HCT116 (cell line): ENCODE measurements around the gene VIPR1. TPM values are rescaled to one million over a fixed set of nuclear protein-coding genes. Genes with fewer than 3 reads are reported as not detected.

Source experiments
- ATAC-seq: fragments of 200-7000 bp; cut with Tn5 transposase; 2 replicates; pipeline ENCODE4 v1.9.1; 2020; ENCODE audit warnings: mild to moderate bottlenecking, moderate library complexity
- BruUV-seq: library from RNA; stranded (reverse); fragments of 400-500 nt; replicated peaks from 2 replicates; lab custom pipeline; 2021; lab: Mats Ljungman, UMichigan
- CTCF ChIA-PET: fragments of 300-600 bp; sonication (Branson Sonifier 250); formaldehyde crosslinking; loops from one replicate; lab custom pipeline; 2021; ENCODE audit warnings: antibody characterized with exemption; lab: Charles Lee
- POLR2A ChIA-PET: fragments of 300-600, 350-600 bp; sonication (Branson Sonifier 250); formaldehyde crosslinking; loops from one replicate; lab custom pipeline; 2021; ENCODE audit warnings: antibody characterized with exemption; lab: Charles Lee
- RAD21 ChIA-PET, 2 experiments: fragments of 300-600 bp; sonication (Branson Sonifier 250); formaldehyde crosslinking; loops; one replicate each; lab custom pipeline; 2023; ENCODE audit warnings: low total read pairs in 2 of 2; ENCODE audit not compliant: uncharacterized antibody in 2 of 2, unreplicated experiment in 2 of 2, low non-redundant PET in 1 of 2; lab: Charles Lee
- DNase-seq: peaks from one replicate; pipeline ENCODE4 v3.0.0-alpha.2; 2010; ENCODE audit warnings: low read depth, low spot score
- H2AFZ ChIP-seq: fragments of 200-600 bp; shearing (Covaris generic), sonication (generic); 2 replicates; pipeline ENCODE4 v1.6.1; 2017; ENCODE audit warnings: low read depth, mixed run types, mixed read lengths, antibody characterized with exemption, low read length; ENCODE audit not compliant: poor library complexity, severe bottlenecking
- H3K27ac ChIP-seq: 2 replicates; pipeline ENCODE4 v1.5.1; 2012; ENCODE audit warnings: low read depth, low read length
- H3K27me3 ChIP-seq: fragments of 200-600 bp; sonication (generic); 2 replicates; pipeline ENCODE4 v1.6.1; 2016; ENCODE audit warnings: mixed run types, low read length, mixed read lengths; ENCODE audit not compliant: insufficient read depth
- H3K36me3 ChIP-seq, 2 experiments: fragments of 200-500 bp in 1 of 2; fragments of 200-600 bp in 1 of 2; sonication (Bioruptor generic) in 1 of 2; sonication (generic) in 1 of 2; 2 replicates each; pipeline versions ENCODE4 v1.5.1 to v1.6.1; 2014 to 2016; ENCODE audit warnings: low read length in 2 of 2, inconsistent platforms in 1 of 2, mixed read lengths in 1 of 2, mixed run types in 1 of 2; ENCODE audit not compliant: insufficient read depth in 2 of 2, control insufficient read depth in 1 of 2
- H3K4me1 ChIP-seq, 2 experiments: fragments of 200-600 bp in 1 of 2; sonication (generic) in 1 of 2; 2 replicates each; pipeline versions ENCODE4 v1.5.1 to v1.6.1; 2012 to 2017; ENCODE audit warnings: low read length in 2 of 2, inconsistent platforms in 1 of 2, mild to moderate bottlenecking in 1 of 2, mixed read lengths in 1 of 2, mixed run types in 1 of 2, moderate library complexity in 1 of 2; ENCODE audit not compliant: insufficient read depth in 2 of 2, control insufficient read depth in 1 of 2
- H3K4me2 ChIP-seq: fragments of 200-600 bp; sonication (generic); 2 replicates; pipeline ENCODE4 v1.6.1; 2017; ENCODE audit warnings: mixed run types, low read length, mixed read lengths
- H3K4me3 ChIP-seq, 2 experiments: fragments of 200-600 bp in 1 of 2; sonication (generic) in 1 of 2; replicated peaks in 1 of 2; 2 replicates each; pipeline ENCODE4 v1.5.1; 2011 to 2016; ENCODE audit warnings: low read length in 2 of 2, control low read depth in 1 of 2, low read depth in 1 of 2, mild to moderate bottlenecking in 1 of 2, mixed read lengths in 1 of 2, mixed run types in 1 of 2
- H3K79me2 ChIP-seq: fragments of 200-600 bp; sonication (generic); 2 replicates; pipeline ENCODE4 v1.6.1; 2017; ENCODE audit warnings: mild to moderate bottlenecking, mixed run types, low read length, moderate library complexity, mixed read lengths; ENCODE audit not compliant: insufficient read depth
- H3K9ac ChIP-seq: fragments of 200-600 bp; sonication (generic); 2 replicates; pipeline ENCODE4 v1.6.1; 2016; ENCODE audit warnings: low read length, mixed read lengths
- H3K9me2 ChIP-seq: fragments of 200-600 bp; sonication (generic), shearing (Covaris generic); 2 replicates; pipeline ENCODE4 v1.6.1; 2017; ENCODE audit warnings: mixed run types, mild to moderate bottlenecking, moderate library complexity; ENCODE audit not compliant: insufficient read depth
- H3K9me3 ChIP-seq, 2 experiments: fragments of 200-500 bp in 1 of 2; fragments of 200-600 bp in 1 of 2; sonication (Bioruptor generic) in 1 of 2; sonication (generic) in 1 of 2; 2 replicates each; pipeline ENCODE4 v1.6.1; 2014 to 2017; ENCODE audit warnings: low read length in 2 of 2, mixed read lengths in 2 of 2, inconsistent platforms in 1 of 2, low read depth in 1 of 2, mild to moderate bottlenecking in 1 of 2, mixed run types in 1 of 2, moderate library complexity in 1 of 2; ENCODE audit not compliant: control insufficient read depth in 1 of 2, insufficient read depth in 1 of 2
- H4K20me1 ChIP-seq: fragments of 200-600 bp; sonication (generic), shearing (Covaris generic); 2 replicates; pipeline ENCODE4 v1.6.1; 2017; ENCODE audit warnings: mixed run types, mild to moderate bottlenecking, moderate library complexity; ENCODE audit not compliant: insufficient read depth
- CBX3 ChIP-seq: IDR thresholded peaks from 2 replicates; pipeline ENCODE4 v1.6.1; 2012; ENCODE audit warnings: low read depth
- CTCF ChIP-seq, 3 experiments: fragments of 200-600 bp in 1 of 3; sonication (generic) in 1 of 3; IDR thresholded peaks in 2 of 3; conservative IDR thresholded peaks in 1 of 3; 2 replicates each; pipeline ENCODE4 v1.5.1; 2012 to 2017; ENCODE audit warnings: low read depth in 2 of 3, low read length in 2 of 3, antibody characterized with exemption in 1 of 3, borderline replicate concordance in 1 of 3, control low read depth in 1 of 3, mild to moderate bottlenecking in 1 of 3, mixed read lengths in 1 of 3, mixed run types in 1 of 3, moderate library complexity in 1 of 3; ENCODE audit not compliant: insufficient read depth in 1 of 3
- EGR1 ChIP-seq: IDR thresholded peaks from 2 replicates; pipeline ENCODE4 v1.6.1; 2012; ENCODE audit warnings: low read depth
- JUND ChIP-seq: IDR thresholded peaks from 2 replicates; pipeline ENCODE4 v1.6.1; 2012
- RAD21 ChIP-seq: IDR thresholded peaks from 2 replicates; pipeline ENCODE4 v1.6.1; 2012; ENCODE audit warnings: low read depth, mild to moderate bottlenecking
- SRF ChIP-seq: IDR thresholded peaks from 2 replicates; pipeline ENCODE4 v1.6.1; 2012; ENCODE audit warnings: low read depth
- TCF7L2 ChIP-seq: IDR thresholded peaks from 2 replicates; pipeline ENCODE4 v1.7.0; 2011; ENCODE audit warnings: borderline replicate concordance, inconsistent platforms; ENCODE audit not compliant: insufficient read depth, insufficient read length; ENCODE audit errors: extremely low read depth
- ZFX ChIP-seq: fragments of 450-650 bp; IDR thresholded peaks from 2 replicates; pipeline ENCODE4 v1.6.1; 2017
- intact Hi-C: fragments of 100-400 bp; cut with micrococcal nuclease; formaldehyde crosslinking; loops from 2 replicates; pipeline ENCODE4 v1.10.0; 2022
- total RNA-seq: library from RNA; stranded (reverse); gene quantifications from one replicate; pipeline ENCODE4 v1.2.1, GENCODE V29; 2021; ENCODE audit not compliant: unreplicated experiment

The VIPR1 gene
- total RNA-seq, 1 experiment from 2014 or later, result 9.6 TPM

- Histone ChIP-seq H3K4me1 (no peaks in the 10 kb centered on the region), H2AFZ (no peak overlapping the region), H4K20me1 (no peaks in the 10 kb centered on the region), H3K4me2 (no peak overlapping the region), H3K27ac (no peak overlapping the region), H3K27me3 (no peaks in the 10 kb centered on the region), H3K79me2 (no peaks in the 10 kb centered on the region), H3K9me3 (no peaks in the 10 kb centered on the region), H3K9me2 (no peaks in the 10 kb centered on the region), H3K4me3 (no peak overlapping the region), H3K9ac (no peak overlapping the region), H3K36me3 (peaks cover 26 to 32% of the 10 kb centered on the region in 2 experiments)
- no TSS peak for BruUV-seq
- intact Hi-C loops, result loop anchor here (10.0 kb wide), 1 partner anchor 643 kb away; no protein-coding TSS in a partner anchor
- CTCF ChIA-PET, result no interaction called here
- TF ChIP-seq SRF (no peak), EGR1 (no peak), TCF7L2 (no peak), CBX3 (no peak), JUND (no peak), RAD21 (peak; percentile 56), CTCF (IDR thresholded peaks at IDR 0.05 in 2 of 3, conservative IDR thresholded peaks at IDR 0.05 in 1 of 3; ENCODE audit: borderline replicate concordance in 1 of 3, insufficient read depth in 1 of 3, low read depth in 2 of 3, low read length in 2 of 3) (peak; percentile 45 to 93 (median 48)), ZFX (no peak)
- POLR2A ChIA-PET, result no interaction called here
- peak; percentile 87 for ATAC-seq
- DNase-seq, result no peak
- RAD21 ChIA-PET, result no interaction called here
Measured at GRCh38 chr3:42557854-42558253, 55.4 kb downstream of the VIPR1 start.
